Hippocampal formation (tissue), 2 donors: ENCODE results near the gene C11orf68.

Experiments used
- DNase-seq, 2 donors: peaks; one replicate each; lab custom pipeline; 2025; lab: John Stamatoyannopoulos, UW

The C11orf68 gene

DNA sequence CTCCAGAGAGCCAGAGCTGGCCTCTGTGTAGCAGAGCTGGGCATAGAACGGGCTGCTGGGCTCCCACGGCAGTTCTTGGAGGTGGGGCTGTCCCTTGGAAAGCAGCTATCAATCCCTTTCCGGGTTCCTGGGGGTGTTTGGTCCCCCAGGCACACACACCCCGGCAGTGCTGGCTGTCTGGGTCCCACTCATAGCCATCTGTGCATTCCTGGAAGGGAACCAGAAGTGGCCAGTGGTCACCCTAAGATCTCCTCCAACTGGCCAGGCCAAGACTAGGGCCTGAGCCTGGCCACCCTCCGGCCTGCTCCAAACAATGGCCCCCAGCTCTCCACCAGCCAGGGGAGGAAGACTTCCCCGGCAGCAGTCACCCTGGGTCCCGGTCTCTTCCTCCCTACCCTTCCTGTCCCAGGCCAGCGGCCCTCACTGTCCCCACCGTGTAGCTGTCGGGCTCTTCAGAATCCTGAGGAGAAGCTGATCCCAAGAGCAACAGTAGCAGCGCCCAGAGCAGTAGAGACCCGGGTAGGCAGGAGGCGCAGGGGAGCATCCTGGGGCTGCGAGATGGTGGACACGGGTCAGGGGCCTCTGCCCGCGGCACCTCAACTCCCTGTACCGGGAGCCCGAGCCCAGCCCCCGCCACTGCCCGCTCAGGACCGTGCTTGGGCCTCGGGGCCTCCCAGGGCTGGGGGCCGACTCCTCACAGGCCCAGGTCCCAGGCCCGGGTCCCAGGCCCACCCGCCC is 46.9 kb downstream of the C11orf68 start:
- DNase-seq = no peak

DNA sequence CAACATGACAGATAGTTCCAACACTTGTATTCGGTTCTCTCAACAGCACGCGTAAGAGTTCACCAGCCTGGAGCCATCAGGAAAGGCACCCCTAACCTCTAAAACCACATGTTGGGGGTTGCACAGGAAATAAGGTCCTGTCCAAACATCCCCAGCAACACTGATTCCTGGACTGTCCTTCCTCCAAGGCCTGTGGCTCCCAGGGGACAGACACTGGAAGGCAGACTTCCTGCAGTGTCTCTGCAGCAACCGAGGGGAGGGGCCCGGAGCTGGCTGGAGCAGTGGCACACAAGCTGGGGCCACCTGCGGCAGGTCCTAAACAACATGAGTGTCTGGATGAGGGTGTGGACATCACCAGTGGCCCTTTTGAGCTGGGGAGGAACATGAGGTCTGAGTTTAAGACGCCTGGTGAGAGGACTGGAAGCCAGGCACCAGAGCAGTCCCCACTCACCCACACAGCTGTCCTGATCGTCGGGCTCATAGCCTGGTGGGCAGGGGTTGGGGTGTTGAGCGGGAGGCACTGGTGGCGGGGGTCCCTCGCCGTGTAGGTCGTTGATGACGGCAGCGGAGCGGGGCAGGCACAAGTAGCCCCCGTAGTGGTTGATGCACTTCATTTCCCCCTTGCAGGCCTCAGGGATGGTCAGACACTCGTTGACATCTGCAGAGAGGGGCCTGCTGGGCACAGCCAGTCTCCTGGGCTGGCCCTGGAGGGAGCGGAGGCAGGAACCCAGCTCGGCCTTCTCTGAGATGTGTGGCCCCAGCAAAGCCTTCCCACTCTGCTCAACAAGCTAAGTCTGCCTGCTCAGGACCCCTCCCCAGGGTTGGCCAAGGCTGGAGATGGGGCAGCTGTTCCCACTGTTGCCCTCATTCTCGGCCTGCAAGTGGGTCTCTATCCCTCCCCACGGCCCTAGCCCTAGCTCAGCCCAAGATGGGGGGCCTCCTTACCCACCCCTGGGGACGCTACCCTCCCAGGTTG is 47.9 kb downstream of the C11orf68 start:
- no peak for DNase-seq

GRCh38 chr11:65870307-65870658 is 48.6 kb downstream of the C11orf68 start:
- DNase-seq = no peak

DNA sequence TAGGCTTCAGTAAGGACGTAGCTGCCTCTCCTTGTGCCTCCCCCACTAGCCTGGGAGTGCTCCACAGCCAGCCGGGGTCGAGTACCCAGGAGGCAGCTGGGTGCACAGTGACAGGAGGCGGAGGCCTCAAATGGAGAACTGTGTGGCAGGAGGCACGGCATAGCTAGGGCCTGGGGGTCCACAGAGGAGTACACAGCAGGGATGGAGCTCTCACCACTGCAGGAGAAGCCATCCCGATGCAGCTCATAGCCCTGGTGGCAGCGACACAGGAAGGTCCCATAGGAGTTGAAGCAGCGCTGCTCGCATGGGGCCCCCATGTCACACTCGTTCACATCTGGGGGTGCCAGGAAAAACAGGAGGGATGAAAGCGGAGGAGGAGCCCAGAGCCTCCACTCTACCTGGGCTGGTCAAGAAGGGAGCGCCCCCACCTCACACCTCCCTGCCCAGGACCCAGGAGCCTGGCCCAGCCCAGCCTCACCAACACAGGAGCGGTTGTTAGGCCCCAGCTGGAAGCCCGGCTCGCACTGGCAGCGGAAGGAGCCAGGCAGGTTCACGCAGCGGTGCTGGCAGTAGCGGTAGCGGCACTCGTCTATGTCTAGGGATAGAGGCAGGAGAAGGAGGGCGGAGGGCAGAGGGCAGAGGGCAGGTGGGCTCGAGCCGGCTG is 49.1 kb downstream of the C11orf68 start:
- DNase-seq = no peak

GRCh38 chr11:65868907-65869306 is 50.0 kb downstream of the C11orf68 start:
- DNase-seq = no peak

DNA sequence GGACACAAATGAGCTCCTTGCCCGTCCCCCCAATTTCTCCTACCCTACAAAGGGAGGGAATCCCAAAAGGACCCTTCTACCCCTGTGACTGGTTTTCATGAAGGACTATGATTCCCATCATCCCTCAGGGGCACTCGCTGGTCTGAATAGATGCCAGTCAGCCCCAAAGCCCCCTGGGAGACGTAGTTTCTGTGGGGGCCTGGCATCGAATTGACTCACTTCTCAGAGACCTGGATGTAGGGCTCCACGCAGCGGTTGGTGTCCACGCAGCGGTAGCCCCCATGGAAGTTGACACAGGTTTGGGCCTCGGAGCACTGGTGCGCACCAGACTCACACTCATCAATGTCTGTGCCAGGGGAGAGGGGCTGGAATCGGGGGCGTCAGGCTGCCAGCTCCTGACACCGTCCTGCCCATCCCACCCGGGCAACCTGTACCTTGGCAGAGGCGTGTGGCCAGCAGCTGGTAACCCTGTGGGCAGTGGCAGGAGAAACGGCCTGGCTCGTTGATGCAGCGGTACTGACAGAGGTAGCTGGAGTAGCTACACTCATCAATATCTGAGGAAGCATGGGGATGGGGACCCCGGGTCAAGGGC is 50.7 kb downstream of the C11orf68 start:
- no peak for DNase-seq

DNA sequence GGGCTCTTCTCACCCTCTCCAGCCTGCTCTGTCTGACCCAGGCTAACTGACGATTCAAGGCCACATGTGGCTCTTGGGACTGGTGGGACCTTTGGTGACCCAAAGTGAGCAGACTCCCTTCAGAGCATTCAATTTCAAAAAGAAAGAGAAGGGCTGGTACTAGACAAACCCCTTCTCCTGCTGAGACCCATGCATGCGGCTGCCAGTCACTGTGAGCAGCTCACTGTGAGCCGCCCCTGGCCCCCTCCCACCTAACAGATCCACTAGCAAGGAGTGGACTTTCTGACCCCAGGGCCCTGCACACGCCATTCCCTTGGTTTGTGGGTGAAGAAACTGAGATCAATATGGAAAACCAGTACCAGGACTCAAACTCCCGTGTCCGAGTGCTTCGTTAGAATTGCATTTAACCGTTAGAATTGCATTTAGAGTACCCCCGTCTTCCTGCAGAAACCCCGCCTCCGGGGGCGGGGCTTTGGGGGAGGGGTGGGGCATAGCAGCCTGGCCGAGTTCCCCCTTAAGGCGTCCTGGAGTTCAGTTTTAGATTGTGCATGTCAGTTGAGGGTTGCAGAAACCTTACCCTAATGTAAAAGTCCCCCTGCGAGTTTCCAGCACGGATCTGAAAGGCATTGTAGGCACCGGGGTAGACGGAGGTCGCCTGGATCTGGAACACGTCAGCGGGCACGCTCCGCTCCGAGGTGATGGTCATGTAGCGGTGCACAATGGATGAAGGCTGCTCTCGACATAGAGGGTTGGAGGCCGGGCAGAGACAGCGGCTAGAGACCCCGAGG is 51.4 kb downstream of the C11orf68 start:
- no peak for DNase-seq
